ENCODE measurements around the gene DDRGK1. TPM values are rescaled to one million over a fixed set of nuclear protein-coding genes. Genes with fewer than 3 reads are reported as not detected.

Gene DDRGK1
- total RNA-seq, 1 donor, result 26.8 TPM

- peaks cover 7% of the 10 kb centered on the region for H3K36me3 ChIP-seq (ENCODE audit: insufficient read depth, low read length)
- H3K4me2 ChIP-seq (ENCODE audit: insufficient read depth, low read length), result peak overlapping the region; percentile 85
- no peak for DNase-seq (ENCODE audit: insufficient read length, low spot score, missing footprints)
- H2AFZ ChIP-seq (ENCODE audit: low read length), result peak overlapping the region; percentile 95
- peak overlapping the region; percentile 65 for H3K27ac ChIP-seq (ENCODE audit: low read depth, low read length)
- TF ChIP-seq CTCF (IDR thresholded peaks at IDR 0.05; ENCODE audit: extremely low read depth, low read depth, low read length), result no peak
- H3K4me1 ChIP-seq (ENCODE audit: insufficient read depth, low read length), result peaks cover 14% of the 10 kb centered on the region
- H3K79me2 ChIP-seq (ENCODE audit: insufficient read depth, low read length), result peaks cover 58% of the 10 kb centered on the region
- H3K4me3 ChIP-seq (ENCODE audit: insufficient read depth, low read length), result peak overlapping the region; percentile 98
- H4K20me1 ChIP-seq (ENCODE audit: insufficient read depth, low read length), result no peaks in the 10 kb centered on the region
- no peaks in the 10 kb centered on the region for H3K27me3 ChIP-seq (ENCODE audit: insufficient read depth, low read length)
- H3K9me3 ChIP-seq (ENCODE audit: low read depth, low read length), result no peaks in the 10 kb centered on the region
Measured at GRCh38 chr20:3208786-3209256, 4.3 kb upstream of the DDRGK1 start.

GRCh38 chr20:3203315-3204123, 963 bp downstream of the DDRGK1 start:
- Histone ChIP-seq H3K9me3 (ENCODE audit: low read depth, low read length) (no peaks in the 10 kb centered on the region), H3K36me3 (ENCODE audit: insufficient read depth, low read length) (peaks cover 28% of the 10 kb centered on the region), H3K27ac (ENCODE audit: low read depth, low read length) (peak overlapping the region; percentile 80), H4K20me1 (ENCODE audit: insufficient read depth, low read length) (no peaks in the 10 kb centered on the region), H3K4me2 (ENCODE audit: insufficient read depth, low read length) (peak overlapping the region; percentile 97), H3K27me3 (ENCODE audit: insufficient read depth, low read length) (no peaks in the 10 kb centered on the region), H3K4me1 (ENCODE audit: insufficient read depth, low read length) (peaks cover 7% of the 10 kb centered on the region), H2AFZ (ENCODE audit: low read length) (peak overlapping the region; percentile 91), H3K4me3 (ENCODE audit: insufficient read depth, low read length) (peak overlapping the region; percentile 80), H3K79me2 (ENCODE audit: insufficient read depth, low read length) (peaks cover 27% of the 10 kb centered on the region)
- TF ChIP-seq CTCF (IDR thresholded peaks at IDR 0.05; ENCODE audit: extremely low read depth, low read depth, low read length), result no peak
- peak; percentile 88 for DNase-seq (ENCODE audit: insufficient read length, low spot score, missing footprints)

- Histone ChIP-seq H3K4me1 (ENCODE audit: insufficient read depth, low read length) (peaks cover 6% of the 10 kb centered on the region), H3K79me2 (ENCODE audit: insufficient read depth, low read length) (peaks cover 25% of the 10 kb centered on the region), H3K9me3 (ENCODE audit: low read depth, low read length) (no peaks in the 10 kb centered on the region), H3K27ac (ENCODE audit: low read depth, low read length) (peak overlapping the region; percentile 80), H3K27me3 (ENCODE audit: insufficient read depth, low read length) (no peaks in the 10 kb centered on the region), H3K36me3 (ENCODE audit: insufficient read depth, low read length) (peaks cover 29% of the 10 kb centered on the region), H4K20me1 (ENCODE audit: insufficient read depth, low read length) (no peaks in the 10 kb centered on the region), H2AFZ (ENCODE audit: low read length) (peak overlapping the region; percentile 91), H3K4me3 (ENCODE audit: insufficient read depth, low read length) (peak overlapping the region; percentile 80), H3K4me2 (ENCODE audit: insufficient read depth, low read length) (peak overlapping the region; percentile 97)
- no peak for TF ChIP-seq CTCF (IDR thresholded peaks at IDR 0.05; ENCODE audit: extremely low read depth, low read depth, low read length)
- no peak for DNase-seq (ENCODE audit: insufficient read length, low spot score, missing footprints)
Measured at GRCh38 chr20:3202965-3203314, 1.5 kb downstream of the DDRGK1 start.

GRCh38 chr20:3199976-3200755, 4.3 kb downstream of the DDRGK1 start:
- H4K20me1 ChIP-seq (ENCODE audit: insufficient read depth, low read length), result no peaks in the 10 kb centered on the region
- peaks cover 39% of the 10 kb centered on the region for H3K36me3 ChIP-seq (ENCODE audit: insufficient read depth, low read length)
- no peak for TF ChIP-seq CTCF (IDR thresholded peaks at IDR 0.05; ENCODE audit: extremely low read depth, low read depth, low read length)
- DNase-seq (ENCODE audit: insufficient read length, low spot score, missing footprints), result peak; percentile 52
- peaks cover 6% of the 10 kb centered on the region for H3K4me1 ChIP-seq (ENCODE audit: insufficient read depth, low read length)
- H3K4me2 ChIP-seq (ENCODE audit: insufficient read depth, low read length), result no peak overlapping the region
- H3K9me3 ChIP-seq (ENCODE audit: low read depth, low read length), result no peaks in the 10 kb centered on the region
- no peak overlapping the region for H3K27ac ChIP-seq (ENCODE audit: low read depth, low read length)
- H3K27me3 ChIP-seq (ENCODE audit: insufficient read depth, low read length), result no peaks in the 10 kb centered on the region
- H3K79me2 ChIP-seq (ENCODE audit: insufficient read depth, low read length), result peaks cover 25% of the 10 kb centered on the region
- H3K4me3 ChIP-seq (ENCODE audit: insufficient read depth, low read length), result no peak overlapping the region
- no peak overlapping the region for H2AFZ ChIP-seq (ENCODE audit: low read length)
